HK-2 (cell line): ENCODE measurements around the gene PLPP7.
"Not testable (repeated sequence)": the region's sequence is repeated elsewhere in the genome, so short reads cannot be mapped to it uniquely, and the experiment has no call there.

Source experiments
- DNase-seq: peaks from one replicate; pipeline ENCODE4 v3.0.0-alpha.2; 2018; ENCODE audit not compliant: unreplicated experiment

The PLPP7 gene

DNA sequence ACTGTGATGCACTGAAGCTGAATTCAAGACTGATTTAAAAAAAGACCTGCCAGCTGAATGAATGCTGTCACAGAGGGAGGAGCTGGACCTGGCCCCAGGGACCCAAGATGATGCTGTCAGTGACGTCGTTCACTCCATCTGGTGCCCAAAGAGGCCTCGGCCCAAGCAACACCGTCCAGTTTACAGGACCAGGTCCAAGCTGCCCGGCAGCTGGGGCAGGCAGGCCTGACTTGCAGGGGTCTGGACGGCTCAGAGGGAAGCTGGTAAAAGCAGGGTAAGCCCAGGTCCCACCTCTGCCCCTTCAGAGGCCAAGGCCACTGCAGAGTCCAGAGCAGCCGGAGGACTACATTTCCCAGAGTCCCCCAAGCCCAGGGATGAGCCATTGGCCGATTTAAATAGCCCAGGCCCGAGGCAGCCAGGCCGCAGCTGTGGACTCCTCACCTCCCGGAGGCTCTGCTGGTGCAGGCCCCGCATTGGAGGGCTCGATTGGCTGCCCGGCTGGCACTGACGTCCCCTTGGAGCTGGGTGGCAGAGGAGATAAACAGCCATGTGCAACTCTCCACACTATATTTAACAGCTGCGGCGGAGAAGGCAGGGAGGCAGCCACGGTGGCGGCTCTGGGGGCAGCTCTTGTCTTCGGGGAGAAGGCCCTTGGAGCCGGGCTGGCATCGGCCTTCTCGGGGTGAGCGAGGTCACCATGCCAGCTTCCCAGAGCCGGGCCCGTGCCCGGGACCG lies at the start of gene PLPP7:
PLPP7 (plus strand) TSS at position 423 of the 735 bp plus-strand sequence; CDS start at position 698, 275 bp downstream.
- peak; percentile 44 for DNase-seq

GRCh38 chr9:131240047-131240921 lies 49.2 kb upstream of the PLPP7 start:
- no peak for DNase-seq

DNA sequence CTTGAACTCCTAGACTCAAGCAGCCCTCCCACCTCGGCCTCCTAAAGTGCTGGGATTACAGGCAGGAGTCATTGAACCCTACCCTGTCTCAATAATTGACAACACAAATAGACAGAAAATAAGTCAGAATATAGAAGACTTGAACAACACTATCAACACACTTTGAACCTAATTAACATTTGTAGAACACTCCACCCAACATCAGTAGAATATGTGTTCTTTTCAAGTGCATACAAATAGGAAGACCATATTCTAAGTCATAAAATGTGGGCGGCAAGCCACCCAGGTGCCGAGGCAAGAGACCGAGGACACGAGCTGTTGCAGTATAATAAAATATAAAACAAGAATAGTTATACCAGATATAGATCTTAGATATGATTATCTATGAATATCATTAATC lies 45.2 kb upstream of the PLPP7 start:
- not testable (repeated sequence) for DNase-seq

GRCh38 chr9:131246618-131247017 lies 42.9 kb upstream of the PLPP7 start:
- no peak for DNase-seq

DNA sequence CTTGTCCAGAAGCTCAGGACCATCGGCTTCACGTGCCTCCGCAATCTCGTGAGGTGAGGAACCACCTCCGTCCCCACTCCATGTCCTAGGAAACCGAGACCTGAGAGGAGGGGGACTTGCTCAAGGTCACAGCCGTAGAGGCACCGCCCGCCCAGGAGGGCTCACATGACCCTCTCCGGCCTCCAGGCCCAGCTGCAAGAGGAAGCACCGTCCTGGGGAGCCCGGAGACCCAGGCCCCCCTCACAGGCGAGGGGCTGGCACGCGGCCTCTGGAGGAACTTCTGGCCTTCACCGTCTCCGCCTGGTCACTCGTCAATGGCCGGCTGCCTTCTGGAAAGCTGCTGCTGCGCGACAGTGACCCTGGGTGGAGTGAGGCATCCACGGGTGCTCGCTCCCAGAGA lies 37.4 kb upstream of the PLPP7 start:
- no peak for DNase-seq

GRCh38 chr9:131253891-131254491 lies 35.5 kb upstream of the PLPP7 start:
- DNase-seq, result no peak

- no peak for DNase-seq
Observed at GRCh38 chr9:131254626-131255025, 34.9 kb upstream of the PLPP7 start.

DNA sequence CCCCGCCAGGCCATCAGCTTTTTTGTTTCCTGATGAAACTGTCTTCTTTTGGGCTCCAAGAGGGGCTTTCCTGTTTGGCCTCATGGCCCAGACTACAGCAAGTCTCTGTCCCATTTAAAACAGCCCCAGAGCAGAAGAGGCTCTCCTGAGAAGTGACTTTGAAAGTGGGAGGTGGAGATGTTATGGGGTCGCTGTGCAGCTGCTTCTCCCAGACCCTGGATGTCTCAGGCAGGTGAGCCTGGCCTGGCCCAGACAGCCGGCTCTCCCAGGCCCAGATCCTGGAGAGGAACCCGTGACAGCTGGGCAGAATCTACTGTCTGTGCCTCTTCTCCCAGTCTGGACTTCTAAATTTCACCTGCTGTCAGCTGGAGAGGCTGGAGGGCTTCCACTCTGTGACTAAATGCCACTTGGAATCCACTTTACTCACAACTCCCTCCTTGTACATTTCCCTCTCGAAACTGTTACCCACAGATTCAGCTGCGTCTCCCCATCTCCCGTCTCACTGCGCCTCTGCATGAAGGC lies 33.8 kb upstream of the PLPP7 start:
- DNase-seq, result no peak

DNA sequence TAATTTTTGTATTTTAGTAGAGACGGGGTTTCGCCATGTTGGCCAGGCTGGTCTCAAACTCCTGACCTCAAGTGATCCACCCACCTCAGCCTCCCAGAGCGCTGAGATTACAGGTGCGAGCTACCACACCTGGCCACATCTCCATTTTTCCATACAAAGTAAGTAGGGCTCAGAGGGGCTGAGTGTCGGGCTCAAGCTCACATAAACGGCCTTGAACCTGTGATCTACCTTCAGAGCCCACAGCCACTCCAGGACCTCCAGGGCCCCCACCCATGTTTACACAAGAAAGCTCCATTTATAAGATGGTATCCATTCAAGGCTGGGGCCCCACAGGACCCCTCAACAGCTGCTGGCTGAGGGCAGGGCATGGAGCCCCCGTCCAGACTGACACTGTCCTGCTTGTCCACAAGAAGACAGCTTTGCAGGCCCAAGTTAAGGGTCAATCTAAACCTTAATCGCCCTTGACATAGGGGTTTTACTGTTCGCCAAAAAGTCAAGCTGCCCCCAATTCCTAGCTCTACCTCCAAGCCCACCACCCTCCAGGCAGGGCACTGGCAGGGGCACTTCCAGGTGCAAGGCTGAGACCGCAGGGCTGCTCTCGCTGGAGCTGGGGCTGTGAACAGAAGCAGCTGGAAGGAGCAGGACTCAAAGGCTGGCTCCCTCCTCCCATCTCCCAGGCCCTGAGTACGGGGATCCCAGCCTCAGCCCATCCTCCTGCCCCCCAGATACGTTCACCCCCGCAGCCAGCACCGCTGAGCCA lies 32.1 kb upstream of the PLPP7 start:
- DNase-seq, result no peak

- DNase-seq, result no peak
Observed at GRCh38 chr9:131258186-131258585, 31.3 kb upstream of the PLPP7 start.

DNA sequence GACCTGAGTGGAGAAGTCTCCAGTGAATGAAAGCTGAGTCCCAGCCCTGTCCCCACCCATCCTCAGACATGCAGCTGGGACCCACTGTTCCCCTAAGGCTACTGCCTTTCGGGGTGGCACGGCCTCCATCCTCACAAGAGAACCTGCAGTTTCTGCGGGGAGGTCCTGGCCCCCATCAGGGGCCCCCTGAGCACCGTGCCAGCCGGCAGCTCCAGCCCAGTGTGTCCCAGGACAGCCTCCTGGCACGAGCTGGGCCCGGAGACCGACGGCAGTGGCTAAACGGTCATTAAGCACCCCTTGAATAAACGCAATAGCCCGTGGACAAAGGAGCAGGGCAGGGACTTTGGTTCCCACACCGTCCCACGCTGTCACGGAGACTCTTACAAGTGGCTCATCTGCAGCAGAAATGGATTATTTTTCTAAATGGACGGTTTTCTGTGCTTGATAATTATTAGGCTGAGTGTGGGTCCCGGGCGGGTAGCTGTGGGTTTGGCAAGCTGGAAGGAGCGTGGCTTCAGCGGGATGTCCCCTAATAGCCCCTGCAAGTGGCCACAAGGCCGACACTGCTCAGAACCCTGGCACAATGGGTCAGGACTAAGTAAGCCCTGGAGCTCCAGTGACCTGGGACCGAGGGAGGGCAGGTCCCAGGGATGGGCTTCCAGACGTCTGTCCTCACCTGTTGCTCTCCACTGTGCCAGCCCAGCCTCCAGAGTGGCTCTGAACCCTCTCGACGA lies 30.7 kb upstream of the PLPP7 start:
- DNase-seq, result no peak

DNA sequence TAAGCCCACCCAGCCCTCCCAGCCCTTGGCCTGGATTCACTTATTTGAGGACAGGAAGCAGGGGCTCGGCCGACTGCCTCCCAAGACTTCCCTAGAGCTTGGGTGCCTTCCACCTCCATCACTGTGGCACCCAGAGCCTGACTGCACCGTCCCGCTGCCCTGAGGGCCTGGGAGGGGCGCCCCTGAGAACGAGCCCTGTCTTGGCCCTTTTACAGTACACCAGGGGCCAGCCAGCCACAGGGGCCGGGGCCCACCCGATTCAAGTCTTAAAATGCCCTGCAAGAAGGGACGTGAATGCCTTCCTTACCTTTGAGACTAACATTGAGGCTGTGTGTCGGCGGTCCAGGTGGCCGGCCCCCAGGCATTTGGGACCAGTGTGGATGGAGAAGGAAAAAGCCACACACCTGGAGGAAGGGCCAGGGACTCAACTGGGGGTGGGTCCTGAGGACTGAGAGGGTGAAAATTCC lies 30.1 kb upstream of the PLPP7 start:
- no peak for DNase-seq

DNA sequence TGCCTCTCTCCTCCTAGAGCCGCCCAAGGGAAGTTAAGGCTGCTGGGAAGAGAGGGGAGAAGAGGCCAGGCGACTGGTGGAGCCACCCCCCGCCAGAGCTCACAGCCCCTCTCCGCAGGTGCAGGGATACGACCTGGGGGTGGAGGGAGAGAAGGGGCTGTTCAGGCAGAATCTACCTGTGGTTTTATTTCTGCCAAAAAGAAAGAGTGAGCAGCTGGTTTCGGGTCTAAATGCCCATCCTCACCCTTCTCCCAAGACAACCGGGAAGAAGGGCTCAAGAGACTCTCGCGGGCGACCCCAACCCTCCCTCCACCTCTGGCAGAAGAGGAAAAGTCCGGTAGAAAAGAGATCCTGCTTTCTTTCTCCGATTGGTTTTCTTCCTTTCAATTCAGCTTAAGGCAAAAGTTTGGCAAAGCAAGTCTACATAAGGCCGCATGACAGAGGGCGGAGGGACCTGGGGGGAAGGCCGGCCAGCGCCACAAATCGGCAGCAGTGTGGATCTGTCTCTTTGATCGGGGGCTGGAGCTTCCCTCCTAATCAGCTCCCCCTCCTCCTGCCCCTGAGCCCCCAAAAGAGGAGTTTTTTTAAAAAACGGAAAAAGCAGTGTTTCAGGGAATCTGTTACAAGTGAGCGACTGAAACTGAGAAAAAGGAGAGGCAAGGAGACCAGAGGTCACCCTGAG lies 29.5 kb upstream of the PLPP7 start:
- no peak for DNase-seq

GRCh38 chr9:131260751-131261452 lies 28.6 kb upstream of the PLPP7 start:
- DNase-seq, result no peak

DNA sequence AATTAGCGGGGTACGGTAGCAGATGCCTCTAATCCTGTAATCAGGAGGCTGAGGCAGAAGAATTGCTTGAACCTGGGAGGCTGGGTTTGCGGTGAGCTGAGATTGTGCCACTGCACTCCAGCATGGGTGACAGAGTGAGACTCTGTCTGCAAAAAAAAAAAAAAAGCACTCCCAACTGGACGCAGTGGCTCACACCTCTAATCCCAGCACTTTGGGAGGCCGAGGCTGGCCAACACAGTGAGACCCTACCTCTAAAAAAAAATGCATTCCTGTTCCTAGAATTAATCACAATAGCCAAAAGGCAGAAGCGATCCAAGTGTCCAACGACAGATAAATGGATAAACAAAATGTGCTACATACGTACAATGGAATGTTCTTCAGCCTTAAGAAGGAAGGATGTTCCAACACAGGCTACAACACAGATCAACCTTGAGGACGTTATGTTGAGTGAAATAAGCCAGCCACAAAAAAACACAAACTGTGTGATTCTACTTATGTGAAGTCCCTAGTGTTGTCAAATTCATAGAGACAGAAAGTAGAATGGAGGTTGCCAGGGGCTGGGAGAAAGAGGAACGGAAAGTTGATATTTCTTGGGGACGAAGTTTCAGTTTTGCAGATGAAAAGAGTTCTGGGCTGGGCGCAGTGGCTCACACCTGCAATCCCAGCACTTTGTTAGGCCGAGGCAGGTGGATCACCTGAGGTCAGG lies 27.0 kb upstream of the PLPP7 start:
- no peak for DNase-seq

DNA sequence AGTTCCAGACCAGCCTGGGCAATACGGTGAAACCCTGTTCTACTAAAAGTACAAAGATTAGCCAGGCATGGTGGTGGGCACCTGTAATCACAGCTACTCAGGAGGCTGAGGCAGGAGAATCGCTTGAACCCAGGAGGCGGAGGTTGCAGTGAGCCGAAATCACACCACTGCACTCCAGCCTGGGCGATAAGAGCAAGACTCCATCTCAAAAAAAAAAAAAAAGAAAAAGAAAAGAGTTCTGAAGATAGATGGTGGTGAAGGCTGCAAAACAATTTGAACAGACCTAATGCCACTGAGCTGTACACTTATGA lies 26.5 kb upstream of the PLPP7 start:
- not testable (repeated sequence) for DNase-seq

GRCh38 chr9:131263701-131264100 lies 25.8 kb upstream of the PLPP7 start:
- no peak for DNase-seq

GRCh38 chr9:131264231-131264630 lies 25.3 kb upstream of the PLPP7 start:
- no peak for DNase-seq
